ENCODE data around the gene CCDC88A. TPM values are rescaled to one million over a fixed set of nuclear protein-coding genes. Genes with fewer than 3 reads are reported as not detected.
"Not testable (repeated sequence)": the region's sequence is repeated elsewhere in the genome, so short reads cannot be mapped to it uniquely, and the experiment has no call there.

Gene CCDC88A
- total RNA-seq, 1 experiment from 2014 or later, result 27.2 TPM

DNA sequence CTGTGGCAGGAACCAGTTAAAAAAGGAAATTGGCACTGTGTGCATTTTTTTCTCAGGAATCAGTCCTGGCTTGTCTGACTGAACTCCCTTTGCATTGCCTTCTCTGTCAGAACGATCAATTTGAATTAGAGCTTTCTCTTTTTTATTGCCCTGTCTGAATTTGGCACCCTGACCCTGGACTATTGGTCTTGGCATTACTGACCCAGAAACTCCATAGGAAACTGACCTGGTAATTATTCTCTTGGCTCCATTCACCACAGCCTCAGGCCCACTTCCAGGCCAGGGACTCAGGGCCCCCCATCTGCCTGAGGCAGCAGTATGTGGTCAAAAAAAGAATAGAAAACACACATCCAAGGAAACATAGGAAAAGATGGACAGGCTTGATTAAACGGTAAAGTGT is 32.0 kb upstream of the CCDC88A start:
- ATAC-seq, result no peak
- H3K4me1 ChIP-seq (ENCODE audit: control insufficient read depth in 1 of 2, insufficient read depth in 2 of 2, low read length in 2 of 2), result no peaks in the 10 kb centered on the region
- TF ChIP-seq, protein P1, sequence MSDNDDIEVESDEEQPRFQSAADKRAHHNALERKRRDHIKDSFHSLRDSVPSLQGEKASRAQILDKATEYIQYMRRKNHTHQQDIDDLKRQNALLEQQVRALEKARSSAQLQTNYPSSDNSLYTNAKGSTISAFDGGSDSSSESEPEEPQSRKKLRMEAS (IDR thresholded peaks at IDR 0.05), result no peak
- intact Hi-C loops (cut with micrococcal nuclease), result no loop called here
- no peak overlapping the region for H3K27ac ChIP-seq (ENCODE audit: low read depth, low read length)
- H3K9me2 ChIP-seq (ENCODE audit: insufficient read depth), result no peaks in the 10 kb centered on the region
- H2AFZ ChIP-seq (ENCODE audit: low read depth, low read length, poor library complexity, severe bottlenecking), result no peak overlapping the region
- CTCF ChIA-PET, result no interaction called here
- no peaks in the 10 kb centered on the region for H4K20me1 ChIP-seq (ENCODE audit: insufficient read depth)
- H3K4me2 ChIP-seq (ENCODE audit: low read length), result no peak overlapping the region
- BruUV-seq (replicated peaks), result no TSS peak
- no peaks in the 10 kb centered on the region for H3K36me3 ChIP-seq (ENCODE audit: control insufficient read depth in 1 of 2, insufficient read depth in 2 of 2, low read length in 2 of 2)
- H3K79me2 ChIP-seq (ENCODE audit: insufficient read depth, low read length), result no peaks in the 10 kb centered on the region
- no peaks in the 10 kb centered on the region for H3K27me3 ChIP-seq (ENCODE audit: insufficient read depth, low read length)
- no peak overlapping the region for H3K4me3 ChIP-seq (replicated peaks in 1 of 2; ENCODE audit: low read depth in 1 of 2, low read length in 2 of 2)
- RAD21 ChIA-PET (ENCODE audit: low non-redundant PET in 1 of 2, low total read pairs in 2 of 2, uncharacterized antibody in 2 of 2, unreplicated experiment in 2 of 2), result no interaction called here
- no peaks in the 10 kb centered on the region for H3K9me3 ChIP-seq (ENCODE audit: control insufficient read depth in 1 of 2, insufficient read depth in 1 of 2, low read depth in 1 of 2, low read length in 2 of 2)
- DNase-seq (ENCODE audit: low read depth, low spot score), result no peak
- no peak overlapping the region for H3K9ac ChIP-seq (ENCODE audit: low read length)
- POLR2A ChIA-PET, result no interaction called here

DNA sequence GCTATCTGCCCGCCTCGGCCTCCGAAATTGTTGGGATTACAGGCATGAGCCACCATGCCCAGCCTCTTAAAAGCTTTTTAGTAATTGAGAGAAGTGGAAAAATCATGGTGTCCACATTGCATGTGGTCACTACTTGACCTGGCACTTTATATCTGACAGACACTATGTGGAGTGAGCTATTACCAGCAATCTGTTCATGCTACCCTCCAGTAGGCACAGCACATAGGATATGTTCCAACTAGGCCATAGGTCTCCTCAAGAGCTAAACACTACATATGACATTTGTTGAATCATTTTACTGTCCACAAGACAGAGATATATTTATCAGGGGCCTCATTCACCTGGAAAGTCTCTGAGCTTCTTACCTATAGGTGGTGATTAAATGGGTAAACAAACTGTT is 30.4 kb upstream of the CCDC88A start:
- H3K9me3 ChIP-seq (ENCODE audit: control insufficient read depth in 1 of 2, insufficient read depth in 1 of 2, low read depth in 1 of 2, low read length in 2 of 2); H3K4me3 ChIP-seq (replicated peaks in 1 of 2; ENCODE audit: low read depth in 1 of 2, low read length in 2 of 2); POLR2A ChIA-PET; intact Hi-C loops (cut with micrococcal nuclease); RAD21 ChIA-PET (ENCODE audit: low non-redundant PET in 1 of 2, low total read pairs in 2 of 2, uncharacterized antibody in 2 of 2, unreplicated experiment in 2 of 2); H3K4me2 ChIP-seq (ENCODE audit: low read length); DNase-seq (ENCODE audit: low read depth, low spot score); BruUV-seq (replicated peaks); H3K9me2 ChIP-seq (ENCODE audit: insufficient read depth); H2AFZ ChIP-seq (ENCODE audit: low read depth, low read length, poor library complexity, severe bottlenecking); H3K36me3 ChIP-seq (ENCODE audit: control insufficient read depth in 1 of 2, insufficient read depth in 2 of 2, low read length in 2 of 2); ATAC-seq; H3K79me2 ChIP-seq (ENCODE audit: insufficient read depth, low read length); H4K20me1 ChIP-seq (ENCODE audit: insufficient read depth); H3K27me3 ChIP-seq (ENCODE audit: insufficient read depth, low read length); H3K9ac ChIP-seq (ENCODE audit: low read length); CTCF ChIA-PET; H3K27ac ChIP-seq (ENCODE audit: low read depth, low read length); H3K4me1 ChIP-seq (ENCODE audit: control insufficient read depth in 1 of 2, insufficient read depth in 2 of 2, low read length in 2 of 2): not testable (repeated sequence)

- CTCF ChIA-PET; H3K36me3 ChIP-seq (ENCODE audit: control insufficient read depth in 1 of 2, insufficient read depth in 2 of 2, low read length in 2 of 2); POLR2A ChIA-PET; H3K4me1 ChIP-seq (ENCODE audit: control insufficient read depth in 1 of 2, insufficient read depth in 2 of 2, low read length in 2 of 2); H3K27ac ChIP-seq (ENCODE audit: low read depth, low read length); H3K79me2 ChIP-seq (ENCODE audit: insufficient read depth, low read length); H3K9ac ChIP-seq (ENCODE audit: low read length); H3K4me3 ChIP-seq (replicated peaks in 1 of 2; ENCODE audit: low read depth in 1 of 2, low read length in 2 of 2); BruUV-seq (replicated peaks); RAD21 ChIA-PET (ENCODE audit: low non-redundant PET in 1 of 2, low total read pairs in 2 of 2, uncharacterized antibody in 2 of 2, unreplicated experiment in 2 of 2); intact Hi-C loops (cut with micrococcal nuclease); H2AFZ ChIP-seq (ENCODE audit: low read depth, low read length, poor library complexity, severe bottlenecking); H4K20me1 ChIP-seq (ENCODE audit: insufficient read depth); H3K9me2 ChIP-seq (ENCODE audit: insufficient read depth); H3K27me3 ChIP-seq (ENCODE audit: insufficient read depth, low read length); ATAC-seq; DNase-seq (ENCODE audit: low read depth, low spot score); H3K4me2 ChIP-seq (ENCODE audit: low read length); H3K9me3 ChIP-seq (ENCODE audit: control insufficient read depth in 1 of 2, insufficient read depth in 1 of 2, low read depth in 1 of 2, low read length in 2 of 2): not testable (repeated sequence)
These were observed 22.5 kb upstream of the CCDC88A start for GRCh38 chr2:55442045-55442760.

Measured in HCT116 (cell line).